Retina (tissue), 1 donor: ENCODE measurements around the gene R3HDML.
A peak's percentile ranks its signal among the peaks of the same experiment; 100 is the strongest.
"Not testable (repeated sequence)": the region's sequence is repeated elsewhere in the genome, so short reads cannot be mapped to it uniquely, and the experiment has no call there.

Source experiments
- DNase-seq: peaks from one replicate; pipeline ENCODE4 v3.0.0-alpha.2; 2016

The R3HDML gene

GRCh38 chr20:44336725-44337380 is at the start of gene R3HDML:
Gene R3HDML (plus strand): TSS chr20:44337043. CDS start chr20:44337158, 115 bp downstream.
- DNase-seq = no peak

GRCh38 chr20:44287272-44288097 is 49.4 kb upstream of the R3HDML start:
- no peak for DNase-seq

GRCh38 chr20:44288252-44288651 is 48.6 kb upstream of the R3HDML start:
- DNase-seq = no peak

- no peak for DNase-seq
Measured at GRCh38 chr20:44291754-44292153, 45.1 kb upstream of the R3HDML start.

GRCh38 chr20:44296011-44296410 is 40.8 kb upstream of the R3HDML start:
- DNase-seq = peak; percentile 16

- DNase-seq = no peak
Measured at GRCh38 chr20:44297721-44298120, 39.1 kb upstream of the R3HDML start.

- DNase-seq = not testable (repeated sequence)
Measured at GRCh38 chr20:44299011-44299535, 37.8 kb upstream of the R3HDML start.

GRCh38 chr20:44301285-44301684 is 35.6 kb upstream of the R3HDML start:
- no peak for DNase-seq

GRCh38 chr20:44302026-44302669 is 34.7 kb upstream of the R3HDML start:
- DNase-seq = no peak

GRCh38 chr20:44302736-44303135 is 34.1 kb upstream of the R3HDML start:
- DNase-seq = no peak

- no peak for DNase-seq
Measured at GRCh38 chr20:44304383-44304782, 32.5 kb upstream of the R3HDML start.

- no peak for DNase-seq
Measured at GRCh38 chr20:44306927-44307326, 29.9 kb upstream of the R3HDML start.

GRCh38 chr20:44309763-44310663 is 26.8 kb upstream of the R3HDML start:
- no peak for DNase-seq

- peak; percentile 99 for DNase-seq
Measured at GRCh38 chr20:44310664-44311639, 25.9 kb upstream of the R3HDML start, which contains the start of gene FITM2. Gene FITM2 (minus strand): TSS chr20:44311202. CDS start chr20:44311148, 54 bp downstream.

GRCh38 chr20:44314870-44315269 is 22.0 kb upstream of the R3HDML start:
- DNase-seq = no peak

- no peak for DNase-seq
Measured at GRCh38 chr20:44319839-44320422, 16.9 kb upstream of the R3HDML start.

GRCh38 chr20:44324343-44324742 is 12.5 kb upstream of the R3HDML start:
- DNase-seq = peak; percentile 20

GRCh38 chr20:44326391-44327159 is 10.3 kb upstream of the R3HDML start:
- DNase-seq = no peak

- not testable (repeated sequence) for DNase-seq
Measured at GRCh38 chr20:44327748-44328147, 9.1 kb upstream of the R3HDML start.

- no peak for DNase-seq
Measured at GRCh38 chr20:44328428-44328827, 8.4 kb upstream of the R3HDML start.
